Cardiac septum (tissue), 1 donor: ENCODE data around the gene COX8A. TPM values are rescaled to one million over a fixed set of nuclear protein-coding genes. Genes with fewer than 3 reads are reported as not detected.
"Not testable (repeated sequence)": the region's sequence is repeated elsewhere in the genome, so short reads cannot be mapped to it uniquely, and the experiment has no call there.

Experiments
- DNase-seq: peaks from one replicate; pipeline ENCODE4 v3.0.0-alpha.2; 2020; ENCODE audit warnings: low spot score
- intact Hi-C: fragments of 100-400 bp; cut with DNase I; formaldehyde crosslinking; loops from one replicate; pipeline ENCODE4 v1.14.0; 2022
- total RNA-seq: library from RNA; stranded (reverse); fragmentation: NEBNext Ultra II Directional; extraction: Animal tissue kit (Norgen Biotek cat#: 25700); gene quantifications from one replicate; pipeline ENCODE4 v1.2.1, GENCODE V29; 2021
- donor health status: DM: no; HTN: no; CAD: no.

COX8A gene
- total RNA-seq, 1 donor from 2014 or later: 877 TPM

DNA sequence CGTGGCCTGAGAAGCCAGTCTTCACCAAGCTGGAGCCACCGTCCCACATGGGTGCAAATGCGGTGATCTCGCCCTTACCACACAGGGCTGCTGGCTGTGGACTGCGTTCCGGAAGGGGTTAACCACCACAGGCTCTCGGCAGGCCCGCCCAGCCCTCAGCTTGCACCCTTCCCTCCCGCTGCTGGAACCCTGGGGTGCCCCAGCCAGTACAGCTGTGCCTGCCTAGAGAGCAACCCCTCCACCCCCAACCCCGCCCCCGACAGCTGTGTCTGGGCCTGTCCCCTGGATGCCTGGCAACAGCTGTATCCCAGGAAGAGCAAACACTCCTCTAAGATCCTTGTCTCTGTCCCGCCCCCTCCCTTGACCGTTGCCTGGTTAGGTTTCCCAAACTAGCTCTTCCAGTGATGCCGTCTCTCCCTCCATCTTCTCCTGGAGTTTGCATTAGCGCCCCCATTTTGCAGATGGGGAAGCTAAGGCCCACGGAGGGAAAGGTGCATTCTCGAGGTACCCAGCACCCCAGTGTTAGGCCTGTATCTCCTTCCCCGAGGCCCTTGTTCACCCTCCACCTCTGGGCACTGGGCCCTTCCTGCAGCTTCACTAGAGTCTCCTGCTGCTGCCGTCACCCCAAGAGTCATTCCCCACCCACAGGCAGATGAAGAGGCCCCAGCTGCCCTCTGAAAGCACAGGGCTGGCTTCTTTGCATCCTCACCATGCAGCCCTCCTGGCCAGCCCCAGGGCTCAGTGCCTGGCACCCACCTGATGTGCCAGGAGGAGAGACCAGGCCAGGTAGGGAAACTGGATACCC, 12.6 kb upstream of the COX8A start:
- intact Hi-C loops: no loop called here
- DNase-seq: no peak

GRCh38 chr11:63963895-63964294, 10.5 kb upstream of the COX8A start:
- DNase-seq, intact Hi-C loops: not testable (repeated sequence)

- intact Hi-C loops: no loop called here
- no peak for DNase-seq
Measured at GRCh38 chr11:63966444-63966843, 8.0 kb upstream of the COX8A start.

DNA sequence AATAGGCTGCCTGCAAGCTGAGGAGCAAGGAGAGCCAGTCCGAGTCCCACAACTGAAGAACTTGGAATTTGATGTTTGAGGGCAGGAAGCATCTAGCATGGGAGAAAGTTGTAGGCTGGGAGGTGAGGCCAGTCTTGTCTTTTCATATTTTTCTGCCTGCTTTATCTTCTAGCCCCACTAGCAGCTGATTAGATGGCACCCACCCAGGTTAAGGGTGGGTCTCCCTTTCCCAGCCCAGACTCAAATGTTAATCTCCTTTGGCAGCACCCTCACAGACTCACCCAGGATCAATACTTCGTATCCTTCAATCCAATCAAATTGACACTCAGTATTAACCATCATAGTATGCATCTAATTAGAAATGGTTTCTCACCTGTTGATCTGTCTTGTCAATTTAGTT, 5.0 kb upstream of the COX8A start:
- intact Hi-C loops: no loop called here

GRCh38 chr11:63970902-63971301, 3.5 kb upstream of the COX8A start:
- intact Hi-C loops: no loop called here
- DNase-seq: no peak

More for the DNA sequence above, 5.0 kb upstream of the COX8A start:
- no peak for DNase-seq

DNA sequence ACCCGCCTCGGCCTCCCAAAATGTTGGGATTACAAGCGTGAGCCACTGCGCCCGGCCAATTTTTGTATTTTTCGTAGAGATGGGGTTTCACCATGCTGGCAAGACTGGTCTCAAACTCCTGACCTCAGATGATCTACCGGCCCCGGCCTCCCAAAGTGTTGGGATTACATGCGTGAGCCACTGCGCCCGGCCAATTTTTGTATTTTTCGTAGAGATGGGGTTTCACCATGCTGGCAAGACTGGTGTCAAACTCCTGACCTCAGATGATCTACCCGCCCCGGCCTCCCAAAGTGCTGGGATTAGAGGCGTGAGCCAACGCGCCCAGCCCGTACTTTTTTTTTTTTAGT, 535 bp upstream of the COX8A start:
- intact Hi-C loops: loop anchor here (1.0 kb wide), 1 partner anchor 136 kb away; no protein-coding TSS in a partner anchor
- not testable (repeated sequence) for DNase-seq

- intact Hi-C loops: no loop called here
- no peak for DNase-seq
Measured at GRCh38 chr11:63978551-63979239, 4.3 kb downstream of the COX8A start.

GRCh38 chr11:63979426-63979825, 5.0 kb downstream of the COX8A start:
- intact Hi-C loops: no loop called here
- no peak for DNase-seq

DNA sequence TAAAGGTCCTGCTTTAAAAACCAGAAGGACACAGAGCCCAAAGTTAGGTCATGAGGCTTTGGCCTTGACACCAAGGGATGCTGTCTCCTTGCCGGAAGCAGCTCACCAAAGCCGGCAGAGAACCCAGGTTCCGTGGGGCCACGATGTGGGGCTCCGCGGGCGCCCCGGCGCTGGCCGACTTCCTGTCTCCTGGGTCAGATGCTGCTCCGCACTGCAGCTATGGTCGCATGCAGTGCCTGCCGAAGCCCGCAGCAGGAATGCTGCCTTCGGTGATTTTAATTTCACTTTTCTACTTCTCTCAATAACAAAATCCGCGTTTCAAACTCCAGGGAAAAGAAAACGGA, 11.4 kb downstream of the COX8A start:
- no peak for DNase-seq
- intact Hi-C loops: no loop called here

DNA sequence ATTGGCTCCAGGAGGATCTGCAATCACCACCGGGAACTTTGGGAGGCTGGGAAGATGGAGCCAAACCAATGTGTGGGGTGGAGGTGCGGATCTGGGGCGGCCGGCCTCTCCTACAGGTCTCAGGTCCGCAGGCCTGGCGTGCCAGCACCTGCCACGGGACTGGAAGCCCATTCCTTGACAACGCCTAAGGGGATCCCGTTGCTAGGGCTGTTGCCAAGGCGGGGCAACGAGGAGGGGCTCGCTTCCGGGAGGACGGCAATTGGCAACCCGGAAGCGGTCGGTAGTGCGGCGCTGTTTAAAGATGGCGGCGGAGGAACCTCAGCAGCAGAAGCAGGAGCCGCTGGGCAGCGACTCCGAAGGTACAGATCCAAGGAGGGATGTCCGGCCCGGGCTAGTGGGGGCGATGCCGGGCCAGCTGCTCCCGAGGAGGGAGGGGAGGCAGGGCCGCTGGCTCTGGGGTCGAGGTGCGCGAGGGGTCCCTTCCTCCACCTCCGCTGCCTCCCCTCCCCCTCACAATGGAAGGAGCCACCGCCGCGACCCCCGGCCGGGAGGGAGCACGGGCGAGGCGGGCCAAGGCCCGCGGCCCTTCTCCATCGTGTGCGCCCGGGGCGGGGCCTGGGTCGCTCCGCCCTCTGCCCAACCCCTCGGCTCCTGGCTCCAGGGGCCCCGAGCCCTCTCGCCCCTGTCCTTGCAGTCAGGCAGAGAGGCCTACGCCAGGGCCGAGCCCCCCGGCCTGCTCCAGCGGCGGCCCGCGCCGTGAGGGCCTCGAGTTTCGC, 11.9 kb downstream of the COX8A start, which contains the start of gene OTUB1:
Gene OTUB1 (plus strand): TSS at position 283 of the 776 bp plus-strand sequence. CDS start 19 bp downstream, at position 302.
- peak; percentile 95 for DNase-seq
- intact Hi-C loops: no loop called here

DNA sequence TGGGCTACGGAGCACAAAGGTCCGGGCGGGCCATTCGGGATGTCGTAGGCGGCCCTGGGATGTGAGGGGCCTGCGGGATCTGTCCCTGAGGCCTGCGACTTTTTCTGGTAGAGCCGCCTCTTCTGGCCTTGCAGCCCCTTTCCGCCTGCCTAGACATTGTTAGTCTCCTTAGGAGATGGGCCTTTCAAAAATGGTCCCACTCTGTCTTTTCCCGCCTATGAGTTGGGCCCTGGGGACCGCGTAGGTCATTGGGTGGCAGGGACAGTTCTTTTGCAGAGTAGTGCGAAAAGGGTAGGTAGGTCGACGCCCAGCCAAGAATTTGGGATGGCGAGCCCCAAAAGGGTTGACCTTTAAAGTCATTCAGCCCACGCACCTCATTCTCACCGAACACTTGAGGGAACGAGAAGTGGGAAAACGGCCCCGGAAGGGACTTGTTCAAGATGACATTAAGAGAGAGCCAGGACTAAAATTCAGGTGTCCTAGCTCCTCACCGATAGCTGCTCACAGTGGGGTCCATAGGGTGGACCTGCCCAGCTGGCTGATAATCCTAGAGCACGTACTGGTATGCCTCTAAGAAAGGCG, 12.6 kb downstream of the COX8A start:
- intact Hi-C loops: no loop called here
- no peak for DNase-seq

GRCh38 chr11:63991558-63991957, 17.1 kb downstream of the COX8A start:
- no peak for DNase-seq
- intact Hi-C loops: no loop called here

DNA sequence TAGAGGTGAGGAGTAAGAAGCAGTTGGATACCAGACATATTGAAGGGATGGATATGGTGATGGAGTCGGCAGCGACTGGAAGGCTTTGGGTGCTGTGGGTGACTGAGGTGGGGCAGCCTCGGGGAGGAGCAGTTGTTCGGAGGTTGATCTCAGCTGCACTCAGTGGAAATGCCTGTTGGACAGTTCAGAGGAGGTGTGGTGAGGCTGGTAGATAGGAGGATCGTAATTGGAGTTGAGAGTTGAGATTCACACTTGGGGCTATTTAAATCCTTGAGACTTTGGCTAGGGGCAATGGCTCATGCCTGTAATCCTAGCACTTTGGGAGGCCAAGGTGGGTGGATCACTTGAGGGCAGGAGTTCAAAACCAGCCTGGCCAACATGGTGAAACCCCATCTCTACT, 18.7 kb downstream of the COX8A start:
- intact Hi-C loops: no loop called here
- no peak for DNase-seq

GRCh38 chr11:63993993-63994392, 19.6 kb downstream of the COX8A start:
- intact Hi-C loops: no loop called here
- DNase-seq: no peak

DNA sequence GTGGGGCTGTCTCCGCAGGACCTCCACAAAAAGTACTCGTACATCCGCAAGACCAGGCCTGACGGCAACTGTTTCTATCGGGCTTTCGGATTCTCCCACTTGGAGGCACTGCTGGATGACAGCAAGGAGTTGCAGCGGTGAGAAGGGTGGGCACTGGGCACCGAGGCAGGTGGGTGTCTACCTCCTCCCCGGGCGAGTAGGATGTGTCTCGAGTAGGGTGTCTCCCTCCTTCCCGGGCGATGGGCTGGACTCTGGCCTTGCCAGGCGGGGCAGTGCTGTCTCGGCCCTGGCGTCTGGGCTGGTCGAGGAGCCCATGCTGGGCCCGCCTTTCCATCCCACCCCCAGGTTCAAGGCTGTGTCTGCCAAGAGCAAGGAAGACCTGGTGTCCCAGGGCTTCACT, 22.1 kb downstream of the COX8A start:
- DNase-seq: no peak
- intact Hi-C loops: no loop called here

DNA sequence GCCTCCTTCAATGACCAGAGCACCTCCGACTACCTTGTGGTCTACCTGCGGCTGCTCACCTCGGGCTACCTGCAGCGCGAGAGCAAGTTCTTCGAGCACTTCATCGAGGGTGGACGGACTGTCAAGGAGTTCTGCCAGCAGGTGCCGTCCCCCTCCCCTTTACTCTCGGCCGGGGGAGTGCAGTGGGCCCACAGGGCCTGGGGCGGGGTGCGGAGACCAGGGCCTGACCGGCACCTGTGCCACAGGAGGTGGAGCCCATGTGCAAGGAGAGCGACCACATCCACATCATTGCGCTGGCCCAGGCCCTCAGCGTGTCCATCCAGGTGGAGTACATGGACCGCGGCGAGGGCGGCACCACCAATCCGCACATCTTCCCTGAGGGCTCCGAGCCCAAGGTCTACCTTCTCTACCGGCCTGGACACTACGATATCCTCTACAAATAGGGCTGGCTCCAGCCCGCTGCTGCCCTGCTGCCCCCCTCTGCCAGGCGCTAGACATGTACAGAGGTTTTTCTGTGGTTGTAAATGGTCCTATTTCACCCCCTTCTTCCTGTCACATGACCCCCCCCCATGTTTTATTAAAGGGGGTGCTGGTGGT, 22.8 kb downstream of the COX8A start:
- intact Hi-C loops: no loop called here
- DNase-seq: no peak

DNA sequence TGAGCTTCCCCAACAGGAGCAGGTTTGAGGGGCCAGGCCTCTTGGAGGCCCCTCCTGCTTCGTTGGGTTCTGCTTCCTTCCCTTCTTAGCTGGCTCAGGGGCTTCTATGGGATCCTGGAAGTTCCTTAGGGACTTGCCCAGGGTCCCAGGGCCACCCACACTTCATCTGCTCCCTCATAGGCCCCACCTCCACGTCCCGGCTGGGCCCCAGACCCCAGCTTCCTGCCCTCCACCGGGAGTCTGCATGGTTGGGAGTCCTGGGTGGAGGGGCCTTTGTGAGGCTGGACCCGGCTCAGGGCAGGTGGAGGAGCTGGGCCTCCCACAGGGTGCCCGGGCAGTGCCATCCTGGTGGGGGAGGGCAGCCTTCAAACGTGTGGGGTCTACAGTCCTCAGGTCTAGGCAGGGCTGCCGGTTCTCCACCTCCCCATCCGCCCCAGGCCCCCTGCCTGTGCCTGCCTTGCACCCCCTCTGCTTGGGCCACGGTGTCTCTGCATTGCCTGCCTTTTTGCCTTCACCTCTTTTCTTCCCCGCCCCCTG, 23.4 kb downstream of the COX8A start:
- DNase-seq: no peak
- intact Hi-C loops: no loop called here

DNA sequence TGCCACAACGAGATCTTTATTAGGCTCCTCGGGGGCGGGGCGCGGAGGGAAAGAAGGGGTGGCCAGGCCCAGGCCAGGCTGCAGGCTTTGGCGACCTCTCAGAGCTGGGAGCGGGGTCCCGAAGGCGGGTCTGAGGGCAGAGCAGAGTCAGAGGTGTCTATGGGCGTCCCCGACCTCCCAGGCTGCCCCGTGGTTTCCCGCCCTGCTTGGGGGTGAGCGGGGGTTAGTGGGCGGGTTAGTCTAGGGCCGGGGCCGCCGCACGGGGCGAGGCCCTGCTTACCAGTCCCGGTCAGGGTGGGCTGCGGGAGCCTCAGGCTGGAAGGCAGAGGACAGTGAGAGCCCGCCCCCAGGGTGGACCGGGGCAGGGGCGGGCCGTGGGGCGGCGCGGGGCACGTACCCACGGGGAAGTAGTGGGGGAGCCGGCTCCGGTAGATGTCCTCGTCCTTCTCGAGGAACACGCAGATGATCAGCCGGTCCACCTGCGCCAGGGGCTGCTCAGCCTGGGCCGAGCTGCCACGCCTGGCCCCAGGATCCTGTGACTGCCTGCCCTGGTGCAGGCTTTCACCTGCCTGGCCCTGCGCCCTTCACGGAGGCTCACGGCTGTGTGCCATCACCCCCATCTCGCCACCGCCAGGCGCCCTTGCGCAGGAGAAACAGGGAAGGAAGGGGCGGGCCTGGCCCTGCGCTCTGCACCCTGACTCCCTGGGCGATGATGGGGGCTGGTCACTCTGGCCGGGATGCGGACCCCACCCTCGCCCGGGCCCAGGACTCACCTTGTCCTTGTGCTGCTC, 24.3 kb downstream of the COX8A start:
- DNase-seq: no peak
- intact Hi-C loops: no loop called here
